HepG2 (cell line): Measurements from ENCODE around the gene ACTN3. TPM values are rescaled to one million over a fixed set of nuclear protein-coding genes. Genes with fewer than 3 reads are reported as not detected.

ENCODE experiments used
- ARID2 ChIP-seq: sonication (generic); formaldehyde crosslinking; IDR thresholded peaks from 2 replicates; pipeline ENCODE4 v1.8.1; 2022; ENCODE audit warnings: mild to moderate bottlenecking, missing genetic modification reagents, borderline replicate concordance
- ARID4A ChIP-seq: sonication (generic); formaldehyde crosslinking; IDR thresholded peaks from 2 replicates; pipeline ENCODE4 v1.5.0; 2020; ENCODE audit warnings: mild to moderate bottlenecking, missing genetic modification reagents, borderline replicate concordance
- ARNT ChIP-seq: fragments of 450-650 bp; IDR thresholded peaks from 2 replicates; pipeline ENCODE4 v1.6.1; 2017
- ATF7-NPFF ChIP-seq: sonication (generic); formaldehyde crosslinking; IDR thresholded peaks from 2 replicates; pipeline ENCODE4 v1.8.1; 2023; ENCODE audit warnings: mild to moderate bottlenecking, low read depth, missing genetic modification reagents, moderate library complexity
- CENPX ChIP-seq: sonication (generic); formaldehyde crosslinking; IDR thresholded peaks from 2 replicates; pipeline ENCODE4 v1.9.0; 2021; ENCODE audit warnings: mild to moderate bottlenecking, missing genetic modification reagents, moderate library complexity
- DZIP1 ChIP-seq: sonication (generic); formaldehyde crosslinking; IDR thresholded peaks from 2 replicates; pipeline ENCODE4 v1.5.0; 2020; ENCODE audit warnings: mild to moderate bottlenecking, missing genetic modification reagents
- HHEX ChIP-seq: IDR thresholded peaks from 2 replicates; pipeline ENCODE4 v1.6.1; 2016; ENCODE audit warnings: control low read depth
- HNRNPUL1 ChIP-seq: fragments of 200-400 bp; formaldehyde crosslinking; IDR thresholded peaks from 2 replicates; pipeline ENCODE4 v1.6.1; 2017; ENCODE audit warnings: low read depth, mild to moderate bottlenecking, low read length, moderate library complexity
- NR2F2 ChIP-seq: IDR thresholded peaks from 2 replicates; pipeline ENCODE4 v1.6.1; 2012; ENCODE audit warnings: low read depth, inconsistent platforms, borderline replicate concordance
- PAF1 ChIP-seq: IDR thresholded peaks from 2 replicates; pipeline ENCODE4 v1.6.1; 2016; ENCODE audit warnings: missing genetic modification reagents, missing compliant biosample characterization
- PHB2 ChIP-seq: fragments of 450-650 bp; IDR thresholded peaks from 2 replicates; pipeline ENCODE4 v1.6.1; 2018; ENCODE audit not compliant: partially characterized antibody
- SCMH1 ChIP-seq: sonication (generic); formaldehyde crosslinking; IDR thresholded peaks from 2 replicates; pipeline ENCODE4 v1.9.0; 2021; ENCODE audit warnings: missing genetic modification reagents, mild to moderate bottlenecking, borderline replicate concordance
- ZBTB7B ChIP-seq: sonication (generic); formaldehyde crosslinking; IDR thresholded peaks from 2 replicates; pipeline ENCODE4 v1.4.0; 2020; ENCODE audit warnings: missing genetic modification reagents
- ZFAT ChIP-seq: sonication (generic); formaldehyde crosslinking; conservative IDR thresholded peaks from 2 replicates; pipeline ENCODE4 v1.8.1; 2023; ENCODE audit warnings: missing genetic modification reagents, inconsistent platforms
- ZFP36 ChIP-seq: fragments of 150-350 bp; IDR thresholded peaks from 2 replicates; pipeline ENCODE4 v1.6.1; 2018; ENCODE audit warnings: borderline replicate concordance, low read length, low read depth; ENCODE audit not compliant: partially characterized antibody
- ZNF10 ChIP-seq: sonication (generic); formaldehyde crosslinking; IDR thresholded peaks from 2 replicates; pipeline ENCODE4 v1.4.0; 2020; ENCODE audit warnings: mild to moderate bottlenecking, low read depth, missing genetic modification reagents, borderline replicate concordance
- ZNF335 ChIP-seq: sonication (generic); formaldehyde crosslinking; IDR thresholded peaks from 2 replicates; pipeline ENCODE4 v1.4.0; 2020; ENCODE audit warnings: missing genetic modification reagents
- ZNF343 ChIP-seq: sonication (generic); formaldehyde crosslinking; IDR thresholded peaks from 2 replicates; pipeline ENCODE4 v1.4.0; 2020; ENCODE audit warnings: mild to moderate bottlenecking, missing genetic modification reagents
- ZNF468 ChIP-seq: sonication (generic); formaldehyde crosslinking; IDR thresholded peaks from 2 replicates; pipeline ENCODE4 v1.8.0; 2022; ENCODE audit warnings: mild to moderate bottlenecking, moderate library complexity, missing genetic modification reagents
- ZNF552 ChIP-seq: sonication (generic); formaldehyde crosslinking; IDR thresholded peaks from 2 replicates; pipeline ENCODE4 v1.9.0; 2022; ENCODE audit warnings: missing genetic modification reagents, mild to moderate bottlenecking, borderline replicate concordance
- ZNF598 ChIP-seq: sonication (generic); formaldehyde crosslinking; IDR thresholded peaks from 2 replicates; pipeline ENCODE4 v1.5.1; 2020; ENCODE audit warnings: mild to moderate bottlenecking, missing genetic modification reagents, borderline replicate concordance
- ZNF619 ChIP-seq: sonication (generic); formaldehyde crosslinking; IDR thresholded peaks from 2 replicates; pipeline ENCODE4 v1.4.0; 2020; ENCODE audit warnings: mild to moderate bottlenecking, missing genetic modification reagents
- ZNF800 ChIP-seq: sonication (generic); formaldehyde crosslinking; IDR thresholded peaks from 2 replicates; pipeline ENCODE4 v1.4.0; 2020; ENCODE audit warnings: missing genetic modification reagents
- polyA plus RNA-seq, 8 experiments: library from polyadenylated mRNA; depleted of rRNA in 3 of 8; stranded (reverse) in 7 of 8; unstranded in 1 of 8; fragments of >200 nt; fragmentation: Illumina TruSeq in 4 of 8; extraction: Trizol in 4 of 8; gene quantifications; 2 replicates each; pipeline versions ENCODE4 v1.2.1 to v1.2.3, GENCODE V29; 2011 to 2016; ENCODE audit warnings: low read depth in 4 of 8, missing spikeins in 1 of 8, mixed read lengths in 1 of 8; ENCODE audit not compliant: insufficient read depth in 1 of 8
- total RNA-seq, 5 experiments: library from RNA; depleted of rRNA; stranded (reverse); fragments of >200 nt; fragmentation: Illumina TruSeq; extraction: Trizol; gene quantifications; 2 replicates each; pipeline ENCODE4 v1.2.3, GENCODE V29; 2016; ENCODE audit warnings: low read depth in 1 of 5

The ACTN3 gene
- total and polyA plus RNA-seq, 2 of the 13 experiments (the other 11 are each of a cell fraction or from before 2014, with no cell fraction given) = 0.04 to 0.09 TPM

GRCh38 chr11:66545701-66546367 lies 869 bp upstream of the ACTN3 start, which contains the start of gene ZDHHC24 (continued):
- peak; percentile 97 for TF ChIP-seq ARID4A (CRISPR knock-in tag)
- no peak for TF ChIP-seq CENPX (CRISPR knock-in tag)
- TF ChIP-seq ZFP36 = no peak
- TF ChIP-seq ZNF335 = no peak
- no peak for TF ChIP-seq ZNF552
- no peak for TF ChIP-seq ZFAT (CRISPR knock-in tag)
- no peak for TF ChIP-seq ARNT
- TF ChIP-seq ZNF343 (CRISPR knock-in tag) = 0 out of 2 replicates have a peak, but pooled peaks have one; percentile 37
- no peak for TF ChIP-seq ARID2
- no peak for TF ChIP-seq SCMH1 (CRISPR knock-in tag)
- TF ChIP-seq ZNF10 = no peak
- TF ChIP-seq ZNF598 (CRISPR knock-in tag) = no peak
- TF ChIP-seq HHEX (CRISPR knock-in tag) = no peak
- no peak for TF ChIP-seq HNRNPUL1
- no peak for TF ChIP-seq PHB2
- peak; percentile 84; the same call in 1 of the 2 replicates for TF ChIP-seq ATF7-NPFF (CRISPR knock-in tag)
- no peak for TF ChIP-seq ZBTB7B (CRISPR knock-in tag)
- TF ChIP-seq NR2F2 = no peak; the same call in 1 of the 2 replicates
- no peak for TF ChIP-seq DZIP1 (CRISPR knock-in tag)
- no peak for TF ChIP-seq ZNF800 (CRISPR knock-in tag)
- TF ChIP-seq ZNF468 (CRISPR knock-in tag) = no peak
- no peak for TF ChIP-seq ZNF619 (CRISPR knock-in tag)
- TF ChIP-seq PAF1 (CRISPR knock-in tag) = no peak
